H9 (cell line): ENCODE data around the gene NTRK2. TPM values are rescaled to one million over a fixed set of nuclear protein-coding genes. Genes with fewer than 3 reads are reported as not detected.

ENCODE experiments used
- DNase-seq: peaks from one replicate; pipeline ENCODE4 v3.0.0-alpha.2; 2017
- H2AFZ ChIP-seq: one replicate; pipeline ENCODE4 v1.6.1; 2013; ENCODE audit warnings: mild to moderate bottlenecking, low read length, control low read depth, moderate library complexity
- H2AK5ac ChIP-seq: 2 replicates; pipeline ENCODE4 v1.6.1; 2013; ENCODE audit warnings: low read length, control low read depth, mixed read lengths; ENCODE audit not compliant: insufficient read length
- H2BK120ac ChIP-seq: one replicate; pipeline ENCODE4 v1.6.1; 2013; ENCODE audit warnings: low read depth, mild to moderate bottlenecking, low read length, control low read depth, inconsistent platforms; ENCODE audit not compliant: poor library complexity, severe bottlenecking
- H2BK12ac ChIP-seq: 2 replicates; pipeline ENCODE4 v1.6.1; 2013; ENCODE audit warnings: low read length, control low read depth, mixed read lengths, low read depth; ENCODE audit not compliant: insufficient read length
- H2BK15ac ChIP-seq: 2 replicates; pipeline ENCODE4 v1.6.1; 2013; ENCODE audit warnings: low read depth, low read length, control low read depth
- H2BK20ac ChIP-seq: one replicate; pipeline ENCODE4 v1.6.1; 2013; ENCODE audit warnings: low read depth, mild to moderate bottlenecking, low read length, control low read depth, inconsistent platforms; ENCODE audit not compliant: poor library complexity, severe bottlenecking
- H2BK5ac ChIP-seq: 2 replicates; pipeline ENCODE4 v1.6.1; 2013; ENCODE audit warnings: low read length, control low read depth, mixed read lengths; ENCODE audit not compliant: insufficient read length
- H3K14ac ChIP-seq: 2 replicates; pipeline ENCODE4 v1.6.1; 2013; ENCODE audit warnings: low read length, control low read depth; ENCODE audit not compliant: insufficient read depth
- H3K18ac ChIP-seq: 2 replicates; pipeline ENCODE4 v1.6.1; 2013; ENCODE audit warnings: low read depth, mild to moderate bottlenecking, mixed read lengths, low read length, control low read depth; ENCODE audit not compliant: insufficient read length
- H3K23ac ChIP-seq: 2 replicates; pipeline ENCODE4 v1.6.1; 2013; ENCODE audit warnings: low read length, control low read depth, mixed read lengths, low read depth; ENCODE audit not compliant: insufficient read length
- H3K23me2 ChIP-seq: 2 replicates; pipeline ENCODE4 v1.6.1; 2013; ENCODE audit warnings: low read depth, mild to moderate bottlenecking, mixed read lengths, low read length, control low read depth; ENCODE audit not compliant: insufficient read length, poor library complexity, severe bottlenecking
- H3K27ac ChIP-seq: 2 replicates; pipeline ENCODE4 v1.5.1; 2013; ENCODE audit warnings: low read length, control low read depth, mixed read lengths, low read depth; ENCODE audit not compliant: insufficient read length
- H3K27me3 ChIP-seq: 2 replicates; pipeline ENCODE4 v1.6.1; 2013; ENCODE audit warnings: low read length, control low read depth, inconsistent platforms; ENCODE audit not compliant: insufficient read depth
- H3K4ac ChIP-seq: 2 replicates; pipeline ENCODE4 v1.6.1; 2013; ENCODE audit warnings: low read depth, mild to moderate bottlenecking, control low read depth, inconsistent platforms, low read length, moderate library complexity
- H3K4me1 ChIP-seq: 2 replicates; pipeline ENCODE4 v1.6.1; 2013; ENCODE audit warnings: low read length, control low read depth, inconsistent platforms; ENCODE audit not compliant: insufficient read depth
- H3K4me2 ChIP-seq: 2 replicates; pipeline ENCODE4 v1.6.1; 2013; ENCODE audit warnings: low read length, control low read depth, mixed read lengths; ENCODE audit not compliant: insufficient read length, insufficient read depth
- H3K56ac ChIP-seq: 2 replicates; pipeline ENCODE4 v1.6.1; 2013; ENCODE audit warnings: low read depth, mild to moderate bottlenecking, mixed read lengths, low read length, control low read depth; ENCODE audit not compliant: insufficient read length
- H3K79me1 ChIP-seq: 2 replicates; pipeline ENCODE4 v1.6.1; 2013; ENCODE audit warnings: low read depth, mild to moderate bottlenecking, moderate library complexity, low read length, control low read depth, inconsistent platforms; ENCODE audit not compliant: insufficient read depth, poor library complexity, severe bottlenecking
- H3K79me2 ChIP-seq: 2 replicates; pipeline ENCODE4 v1.6.1; 2013; ENCODE audit warnings: low read length, control low read depth, inconsistent platforms; ENCODE audit not compliant: insufficient read depth
- H3K9ac ChIP-seq: 2 replicates; pipeline ENCODE4 v1.6.1; 2013; ENCODE audit warnings: low read length, control low read depth, mixed read lengths; ENCODE audit not compliant: insufficient read length; ENCODE audit errors: extremely low read depth
- H3K9me3 ChIP-seq: one replicate; pipeline ENCODE4 v1.6.1; 2013; ENCODE audit warnings: low read depth, low read length, inconsistent platforms; ENCODE audit not compliant: control insufficient read depth
- H3T11ph ChIP-seq: one replicate; pipeline ENCODE4 v1.6.1; 2013; ENCODE audit warnings: mild to moderate bottlenecking, low read length, control low read depth, inconsistent platforms
- H4K20me1 ChIP-seq: one replicate; pipeline ENCODE4 v1.6.1; 2013; ENCODE audit not compliant: control insufficient read depth, insufficient read length, insufficient read depth
- H4K5ac ChIP-seq: 2 replicates; pipeline ENCODE4 v1.6.1; 2013; ENCODE audit warnings: low read depth, mild to moderate bottlenecking, mixed read lengths, low read length, control low read depth; ENCODE audit not compliant: insufficient read length
- H4K8ac ChIP-seq: replicated peaks from 2 replicates; pipeline ENCODE4 v1.6.1; 2013; ENCODE audit warnings: low read length, control low read depth, mixed read lengths, low read depth; ENCODE audit not compliant: insufficient read length
- H4K91ac ChIP-seq: 2 replicates; pipeline ENCODE4 v1.6.1; 2013; ENCODE audit warnings: low read depth, mild to moderate bottlenecking, moderate library complexity, mixed read lengths, low read length, control low read depth; ENCODE audit not compliant: insufficient read length
- H3K27ac Mint-ChIP-seq, 3 experiments: 2 replicates in 2 of 3; 3 replicates in 1 of 3; pipeline ENCODE4 v1.8.0; 2020 to 2021; ENCODE audit warnings: mixed read lengths in 3 of 3, mild to moderate bottlenecking in 1 of 3, moderate library complexity in 1 of 3
- H3K27me3 Mint-ChIP-seq: 2 replicates; pipeline ENCODE4 v1.8.0; 2021; ENCODE audit warnings: low read depth, mild to moderate bottlenecking, moderate library complexity, mixed read lengths
- H3K36me3 Mint-ChIP-seq, 3 experiments: 2 replicates in 2 of 3; 3 replicates in 1 of 3; pipeline ENCODE4 v1.8.0; 2020 to 2021; ENCODE audit warnings: low read depth in 3 of 3, mixed read lengths in 3 of 3; ENCODE audit not compliant: insufficient read depth in 1 of 3
- H3K4me1 Mint-ChIP-seq, 2 experiments: 2 replicates each; pipeline ENCODE4 v1.8.0; 2020; ENCODE audit warnings: mixed read lengths in 2 of 2
- H3K4me3 Mint-ChIP-seq, 2 experiments: 2 replicates in 1 of 2; 3 replicates in 1 of 2; pipeline ENCODE4 v1.8.0; 2020 to 2021; ENCODE audit warnings: mild to moderate bottlenecking in 2 of 2, mixed read lengths in 2 of 2, moderate library complexity in 1 of 2
- H3K9me3 Mint-ChIP-seq, 2 experiments: 2 replicates in 1 of 2; 3 replicates in 1 of 2; pipeline ENCODE4 v1.8.0; 2020; ENCODE audit warnings: mild to moderate bottlenecking in 2 of 2, mixed read lengths in 2 of 2, moderate library complexity in 1 of 2
- CTCF ChIP-seq: fragments of 200-600 bp; sonication (generic); conservative IDR thresholded peaks from 3 replicates; pipeline ENCODE4 v1.8.0; 2021; ENCODE audit warnings: antibody characterized with exemption, mild to moderate bottlenecking
- WGBS: extraction: QIAGEN DNeasy Blood & Tissue Kit; methylation state at CpG from one replicate; pipeline ENCODE4 v1.1.7; 2013; ENCODE audit warnings: missing lambda C conversion rate, low lambda C conversion rate, mixed read lengths; ENCODE audit not compliant: insufficient read length; ENCODE audit errors: extremely low coverage; 5-methylcytosine and 5-hydroxymethylcytosine counted together
- total RNA-seq: library from RNA; stranded (reverse); gene quantifications from 2 replicates; pipeline ENCODE4 v1.2.1, GENCODE V29; 2021

Gene NTRK2
- total RNA-seq, 1 experiment from 2014 or later = 0.02 TPM

- Histone ChIP-seq H3T11ph (no peak overlapping the region), H3K56ac (no peak overlapping the region), H4K8ac (no peak overlapping the region), H2AFZ (no peak overlapping the region), H3K4me1 (no peaks in the 10 kb centered on the region), H3K4me2 (no peak overlapping the region), H2BK12ac (no peak overlapping the region), H2BK5ac (no peak overlapping the region), H3K79me2 (no peaks in the 10 kb centered on the region), H2BK120ac (no peak overlapping the region), H3K9ac (no peak overlapping the region), H3K9me3 (no peaks in the 10 kb centered on the region), H3K23ac (no peak overlapping the region), H3K4ac (no peak overlapping the region), H3K27ac (no peak overlapping the region), H3K27me3 (no peaks in the 10 kb centered on the region), H4K91ac (no peak overlapping the region), H3K14ac (no peak overlapping the region), H3K23me2 (no peaks in the 10 kb centered on the region), H3K79me1 (no peaks in the 10 kb centered on the region), H3K18ac (no peak overlapping the region), H2BK15ac (no peak overlapping the region), H4K20me1 (no peaks in the 10 kb centered on the region), H2BK20ac (no peak overlapping the region), H4K5ac (no peak overlapping the region), H2AK5ac (no peak overlapping the region)
- H3K4me3 Mint-ChIP-seq = no peak overlapping the region
- DNase-seq = no peak
- WGBS = no CpG with 5 or more reads among the region's 2 CpGs
- no peaks in the 10 kb centered on the region; a peak in 1 of 5 replicates for H3K9me3 Mint-ChIP-seq
- TF ChIP-seq CTCF = no peak
- no peak overlapping the region for H3K27ac Mint-ChIP-seq
- H3K36me3 Mint-ChIP-seq = no peaks in the 10 kb centered on the region
- H3K4me1 Mint-ChIP-seq = peaks cover 0 to 4% of the 10 kb centered on the region in 2 experiments; a peak in 2 of 4 replicates
- H3K27me3 Mint-ChIP-seq = peaks cover under 1% of the 10 kb centered on the region; the same call in 1 of the 2 replicates
These were observed 319.1 kb downstream of the NTRK2 start for GRCh38 chr9:84988621-84989020.
